Measurements from ENCODE around the gene FHDC1. TPM values are rescaled to one million over a fixed set of nuclear protein-coding genes. Genes with fewer than 3 reads are reported as not detected.

FHDC1 gene
- total RNA-seq, 4 donors from 2014 or later, result 4.5 to 12.8 (median 8.5) TPM

- Histone ChIP-seq H3K36me3 (no peaks in the 10 kb centered on the region), H3K9me3 (peaks cover 0 to 18% (median 13%) of the 10 kb centered on the region in 3 donors), H3K27me3 (no peaks in the 10 kb centered on the region), H3K4me3 (no peak overlapping the region), H3K4me1 (peaks cover 0 to 11% (median 4%) of the 10 kb centered on the region in 3 donors), H3K27ac (no peak overlapping the region)
- TF ChIP-seq CTCF (IDR thresholded peaks at IDR 0.05), result no peak
- no peak for TF ChIP-seq POLR2A (IDR thresholded peaks at IDR 0.05)
- intact Hi-C loops (cut with DNase I), result no loop called here
- WGBS, 2 donors, result 25 to 55% methylated on average over 1 of the region's 1 CpG
- DNase-seq, result no peak
These were observed 92.4 kb downstream of the FHDC1 start for GRCh38 chr4:153028535-153028934.

Other genes with a start within 250 kb of the FHDC1 start
- gene TIGD4, start 156.6 kb upstream of the FHDC1 start, total RNA-seq, result under 1 TPM in 3 of 4 donors, not detected in 1; 0.19 to 0.38 (median 0.22) TPM
- gene ARFIP1, start 156.4 kb upstream of the FHDC1 start, total RNA-seq, result 10 to 100 TPM; 21.7 to 34.3 (median 28.0) TPM

Data from esophagus squamous epithelium (tissue), 5 donors.